ENCODE data around the gene LONRF3.
"Not testable (repeated sequence)": the region's sequence is repeated elsewhere in the genome, so short reads cannot be mapped to it uniquely, and the experiment has no call there.

- not testable (repeated sequence) for TF ChIP-seq CTCF (IDR thresholded peaks at IDR 0.05); POLR2A (IDR thresholded peaks at IDR 0.05; ENCODE audit: low read depth)
Observed at GRCh38 chrX:119027960-119028732, 53.7 kb downstream of the LONRF3 start.
